Parietal lobe (tissue), 1 donor: Measurements from ENCODE around the gene JPH2. TPM values are rescaled to one million over a fixed set of nuclear protein-coding genes. Genes with fewer than 3 reads are reported as not detected.

Source experiments
- total RNA-seq: library from RNA; depleted of rRNA; stranded (reverse); fragments of >200 nt; gene quantifications from one replicate; pipeline ENCODE4 v1.2.3, GENCODE V29; 2014

Gene JPH2
- not detected for total RNA-seq

DNA sequence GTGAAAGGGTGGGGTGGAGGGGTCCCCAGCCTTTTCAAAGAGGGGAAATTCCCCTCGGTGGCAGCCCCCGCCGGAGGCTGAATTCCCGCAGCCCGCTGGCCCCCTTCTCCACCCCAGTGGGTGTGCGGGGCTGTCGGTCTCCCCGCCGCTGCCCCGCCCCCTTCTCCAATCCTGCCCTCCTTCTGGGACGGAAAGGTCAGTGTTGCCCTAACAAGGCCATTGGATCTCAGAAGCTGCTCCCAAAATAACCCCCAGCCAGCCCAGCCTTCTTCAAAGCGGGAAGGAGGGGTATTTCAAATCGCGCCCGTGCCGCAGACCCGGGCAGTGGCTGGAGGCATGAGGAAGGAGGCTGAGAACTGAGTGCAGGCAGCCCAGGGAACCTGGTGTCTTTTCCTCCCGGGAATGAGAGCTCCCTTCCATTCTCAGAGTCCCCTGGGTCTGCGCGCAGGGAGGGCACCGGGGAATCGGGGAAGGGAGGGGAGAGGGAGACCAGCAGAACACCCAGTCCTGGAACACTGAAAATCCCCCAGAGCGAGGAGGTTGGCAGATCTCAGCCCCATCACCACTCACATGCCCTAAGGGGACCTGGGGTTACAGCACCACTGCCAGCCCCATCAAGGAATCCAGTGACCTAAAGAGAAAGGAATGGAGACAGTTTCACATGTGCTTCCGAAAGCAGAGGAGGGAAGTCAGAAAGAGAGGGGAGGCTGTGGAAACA is at the start of gene JPH2:
Gene JPH2 (minus strand): TSS at position 135 of the 718 bp plus-strand sequence. CDS start 483 bp downstream, outside the sequence.

DNA sequence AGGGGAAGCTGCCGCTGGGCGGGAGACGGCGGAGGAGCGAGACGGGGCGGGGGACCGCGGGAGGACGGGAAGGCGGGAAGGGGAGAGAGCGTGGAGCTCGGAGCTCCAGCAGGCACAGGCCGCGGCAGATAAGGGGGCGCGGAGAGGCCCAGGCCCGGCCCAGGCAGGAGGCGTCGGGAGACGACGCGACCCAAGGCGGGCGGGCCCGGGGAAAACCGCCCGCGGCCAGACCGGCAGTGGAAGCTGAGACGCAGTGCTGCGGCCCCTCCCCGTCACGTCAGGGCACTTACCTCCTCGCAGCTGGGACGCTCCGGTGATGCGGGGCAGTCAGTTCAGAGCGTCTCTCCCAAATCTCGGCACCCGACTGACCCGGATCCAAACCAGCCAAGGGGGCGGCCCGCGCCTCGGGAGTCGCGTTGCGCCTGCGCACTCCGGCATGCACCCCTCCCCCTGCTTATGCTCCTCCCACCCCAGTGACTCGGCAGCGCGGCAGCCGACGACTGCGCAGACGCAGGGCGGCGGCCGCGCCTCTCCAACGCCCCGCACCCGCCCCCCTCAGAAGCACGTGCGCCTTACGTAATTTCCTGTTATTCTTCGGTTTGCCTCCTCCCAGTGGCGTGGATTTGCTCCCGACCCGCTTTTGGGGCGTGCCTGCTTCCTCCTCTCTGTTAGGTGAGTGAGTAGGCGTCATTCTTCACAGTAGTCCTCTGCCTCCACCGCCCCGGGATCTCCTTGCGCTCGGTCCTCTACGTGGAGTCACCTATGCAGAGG is 23.6 kb upstream of the JPH2 start, which contains the start of gene OSER1:
Gene OSER1 (minus strand): TSS at position 366 of the 771 bp plus-strand sequence. CDS start 3,814 bp downstream, outside the sequence.

Other genes starting within 250 kb of the JPH2 start
- 30.4 TPM for gene OSER1, start 23.6 kb upstream of the JPH2 start, total RNA-seq
- gene GDAP1L1, start 60.1 kb upstream of the JPH2 start, total RNA-seq: 121 TPM
- 7.2 TPM for gene FITM2, start 124.0 kb upstream of the JPH2 start, total RNA-seq
- not detected for gene R3HDML, start 149.9 kb upstream of the JPH2 start, total RNA-seq
- not detected for gene HNF4A, start 168.5 kb upstream of the JPH2 start, total RNA-seq